HL-60/S4 treated with retinoic acid at 250 ng/mL for 4 days and 3 days (cell line): Measurements from ENCODE around the gene CCL23.
"Not testable (repeated sequence)": the region's sequence is repeated elsewhere in the genome, so short reads cannot be mapped to it uniquely, and the experiment has no call there.

Experiments used
- in situ Hi-C: fragments of 300-500 bp; cut with MboI; formaldehyde crosslinking; loops from 2 replicates; pipeline ENCODE4 v1.7.0; 2022; ENCODE audit warnings: low sequenced_read_pairs

Gene CCL23

GRCh38 chr17:36017799-36018198, at the start of gene CCL23:
Gene CCL23 (minus strand): TSS chr17:36017972. CDS start chr17:36017897, 75 bp downstream.
- in situ Hi-C loops = no loop called here

- in situ Hi-C loops = no loop called here
Observed at GRCh38 chr17:36066365-36066985, 48.7 kb upstream of the CCL23 start.

- in situ Hi-C loops = no loop called here
Observed at GRCh38 chr17:36063786-36064541, 46.2 kb upstream of the CCL23 start, which contains the start of gene CCL18. Gene CCL18 (plus strand): TSS chr17:36064272. CDS start chr17:36064343, 71 bp downstream.

- in situ Hi-C loops = no loop called here
Observed at GRCh38 chr17:36060816-36061215, 43.0 kb upstream of the CCL23 start.

GRCh38 chr17:36059406-36059805, 41.6 kb upstream of the CCL23 start:
- in situ Hi-C loops = no loop called here

GRCh38 chr17:36057911-36058310, 40.1 kb upstream of the CCL23 start:
- in situ Hi-C loops = no loop called here

- in situ Hi-C loops = no loop called here
Observed at GRCh38 chr17:36055921-36056520, 38.2 kb upstream of the CCL23 start.

GRCh38 chr17:36055171-36055570, 37.4 kb upstream of the CCL23 start:
- in situ Hi-C loops = no loop called here

GRCh38 chr17:36049643-36050042, 31.9 kb upstream of the CCL23 start:
- in situ Hi-C loops = no loop called here

- in situ Hi-C loops = no loop called here
Observed at GRCh38 chr17:36048066-36048465, 30.3 kb upstream of the CCL23 start.

- in situ Hi-C loops = no loop called here
Observed at GRCh38 chr17:36036235-36036634, 18.5 kb upstream of the CCL23 start.

GRCh38 chr17:36034127-36034526, 16.4 kb upstream of the CCL23 start:
- in situ Hi-C loops = no loop called here

- in situ Hi-C loops = no loop called here
Observed at GRCh38 chr17:36030956-36031355, 13.2 kb upstream of the CCL23 start.

- in situ Hi-C loops = no loop called here
Observed at GRCh38 chr17:36027761-36028160, 10.0 kb upstream of the CCL23 start.

- in situ Hi-C loops = no loop called here
Observed at GRCh38 chr17:36024106-36024869, 6.5 kb upstream of the CCL23 start.

GRCh38 chr17:36019423-36019822, 1.7 kb upstream of the CCL23 start:
- in situ Hi-C loops = no loop called here

- in situ Hi-C loops = no loop called here
Observed at GRCh38 chr17:36016555-36016954, 1.2 kb downstream of the CCL23 start.

- in situ Hi-C loops = not testable (repeated sequence)
Observed at GRCh38 chr17:36015895-36016294, 1.9 kb downstream of the CCL23 start.

- in situ Hi-C loops = no loop called here
Observed at GRCh38 chr17:36014946-36015345, 2.8 kb downstream of the CCL23 start.

- in situ Hi-C loops = no loop called here
Observed at GRCh38 chr17:36011201-36011600, 6.6 kb downstream of the CCL23 start.

- in situ Hi-C loops = no loop called here
Observed at GRCh38 chr17:36008998-36009665, 8.6 kb downstream of the CCL23 start.
